CD4-positive, alpha-beta T cell treated with Interleukin-15 for 1 hour (primary cell): ENCODE measurements around the gene DHRS2.

Experiments used
- DNase-seq: peaks from one replicate; pipeline ENCODE4 v3.0.0-alpha.2; 2020

Gene DHRS2

DNA sequence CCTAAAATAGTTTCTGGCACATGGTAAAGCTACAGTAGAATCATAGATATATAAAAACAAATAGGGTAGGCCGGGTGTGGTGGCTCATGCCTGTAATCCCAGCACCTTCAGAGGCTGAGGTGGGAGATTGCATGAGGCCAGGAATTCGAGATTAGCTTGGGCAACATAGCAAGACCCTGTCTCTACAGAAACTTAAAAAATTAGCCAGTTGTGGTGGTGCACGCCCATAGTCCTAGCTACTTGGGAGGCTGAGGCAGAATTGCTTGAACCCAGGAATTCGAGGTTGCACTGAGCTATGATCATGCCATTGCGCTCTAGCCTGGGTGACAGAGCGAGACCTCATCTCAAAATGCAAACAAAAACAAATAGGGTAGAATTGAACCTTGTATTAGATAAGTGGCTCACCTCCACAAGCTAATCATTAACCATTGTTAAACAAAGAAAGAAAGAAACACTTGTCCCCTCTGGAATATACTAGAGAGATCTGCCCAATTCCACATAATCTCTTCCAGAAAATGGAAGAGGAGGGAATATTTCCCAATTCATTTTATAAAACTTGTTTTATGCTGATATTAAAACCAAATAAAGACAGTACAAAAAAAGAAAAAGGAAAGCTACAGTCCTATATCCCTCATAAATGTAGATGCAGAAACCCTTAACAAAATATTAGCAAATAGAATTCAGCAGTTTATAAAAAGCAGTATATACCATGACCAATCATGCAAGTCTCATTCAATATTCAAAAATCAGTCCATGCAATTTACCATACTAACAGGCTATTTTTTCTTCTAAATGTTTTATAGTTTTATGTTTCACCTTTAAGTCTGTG, 22.7 kb upstream of the DHRS2 start:
- DNase-seq: no peak

DNA sequence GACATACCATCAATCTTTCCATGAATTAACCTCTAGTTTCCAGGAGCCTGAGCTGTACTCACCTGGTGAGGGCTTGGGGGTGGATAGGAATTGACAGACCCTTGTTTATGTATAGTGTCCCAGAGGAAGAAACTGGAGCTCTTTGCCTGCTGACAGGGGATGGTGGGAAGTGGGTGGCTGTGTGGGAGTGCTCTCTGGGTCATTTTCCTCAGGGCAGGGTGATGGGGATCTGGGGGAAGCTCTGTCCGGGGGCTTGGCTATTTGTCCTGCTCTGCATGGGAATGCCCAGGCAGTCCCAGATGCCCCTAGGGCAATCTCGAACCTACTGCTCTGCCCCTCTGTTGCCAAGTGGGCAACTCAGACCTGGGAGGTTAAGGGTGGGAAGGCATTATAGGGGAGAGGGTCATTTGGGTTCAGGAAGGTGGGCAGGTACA, 21.8 kb upstream of the DHRS2 start:
- DNase-seq: no peak

- no peak for DNase-seq
Measured at GRCh38 chr14:23615856-23616255, 20.3 kb upstream of the DHRS2 start.

DNA sequence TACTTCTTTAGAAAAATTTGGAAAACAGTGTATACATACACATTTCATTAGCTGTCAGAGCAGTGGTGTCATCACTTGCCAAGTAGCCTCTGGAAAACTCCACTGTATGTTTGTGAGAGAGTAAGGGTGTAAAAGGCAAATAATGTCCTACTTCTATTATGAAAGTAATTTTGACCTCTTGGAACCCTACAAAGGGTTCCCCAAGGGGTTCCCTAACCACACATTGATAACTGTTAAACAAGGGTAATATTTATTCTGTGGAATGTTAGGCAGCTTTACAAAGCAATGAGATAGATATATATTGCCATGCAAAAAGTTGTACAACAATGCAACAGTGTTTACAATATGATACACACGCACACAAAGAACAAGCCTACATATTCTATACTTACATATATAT, 18.6 kb upstream of the DHRS2 start:
- no peak for DNase-seq

GRCh38 chr14:23618415-23618988, 17.7 kb upstream of the DHRS2 start:
- no peak for DNase-seq

DNA sequence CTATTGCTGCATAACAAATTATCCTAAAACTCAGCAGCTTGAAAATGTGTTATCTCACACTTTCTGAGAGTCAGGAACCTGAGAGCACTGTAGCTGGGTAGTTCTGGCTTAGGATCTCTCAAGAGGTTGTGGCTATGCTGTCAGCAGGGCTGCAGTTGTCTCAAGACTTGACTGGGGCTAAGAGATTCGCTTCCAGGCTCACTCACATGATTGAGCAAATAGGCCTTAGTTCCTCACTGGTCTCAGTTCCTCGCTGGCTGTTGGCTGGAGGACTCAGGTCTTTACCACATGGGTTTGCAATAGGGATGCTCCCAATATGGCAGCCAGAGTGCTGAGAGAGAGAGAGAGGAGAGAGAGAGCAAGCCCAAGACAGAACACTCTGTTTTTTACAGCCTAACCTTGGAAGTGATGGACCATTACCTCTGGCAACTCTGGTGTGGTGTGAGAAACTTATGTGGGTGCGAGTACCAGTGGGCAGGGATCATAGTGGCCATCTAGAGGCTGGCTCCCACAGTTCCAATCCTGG, 15.9 kb upstream of the DHRS2 start:
- DNase-seq: no peak

- DNase-seq: no peak
Measured at GRCh38 chr14:23621204-23621931, 14.8 kb upstream of the DHRS2 start.

DNA sequence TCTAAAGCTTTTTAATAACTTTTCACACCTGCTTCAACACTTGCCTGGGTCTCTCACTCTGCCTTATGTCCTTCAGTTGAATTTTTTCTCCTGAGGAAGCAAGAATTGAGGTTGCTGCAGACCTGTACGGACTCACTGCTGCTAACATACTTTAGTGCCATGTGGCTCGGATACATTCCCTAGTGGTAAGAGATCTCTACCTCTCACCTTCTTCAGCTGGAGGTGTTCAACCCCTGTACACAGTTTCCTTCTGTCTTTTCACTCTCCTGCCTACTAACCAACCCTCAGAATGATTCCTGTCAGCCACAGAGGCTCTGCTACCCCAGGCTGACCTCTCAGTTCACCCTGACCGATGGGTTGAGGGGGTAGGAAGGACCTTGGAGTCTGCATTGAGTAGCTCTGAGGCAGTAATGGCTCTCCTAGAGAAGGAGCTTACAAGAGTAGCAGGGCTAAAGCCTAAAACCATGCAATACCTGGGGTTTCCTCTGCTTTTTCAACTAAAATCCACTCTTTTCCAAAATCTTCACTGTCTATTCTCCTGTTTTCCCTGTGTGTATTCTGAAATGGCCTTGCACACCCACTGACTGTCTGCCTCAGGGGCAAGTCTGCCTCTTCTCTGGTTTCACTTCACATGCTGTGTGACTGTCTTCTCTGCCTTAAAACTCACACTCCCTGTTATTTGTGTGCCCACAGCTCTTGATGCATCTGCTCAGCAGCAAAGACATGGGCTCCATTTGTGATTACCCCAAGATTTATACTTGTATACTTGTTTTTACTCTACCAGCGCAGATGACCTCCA, 14.0 kb upstream of the DHRS2 start:
- DNase-seq: no peak

- no peak for DNase-seq
Measured at GRCh38 chr14:23622990-23623389, 13.2 kb upstream of the DHRS2 start.

DNA sequence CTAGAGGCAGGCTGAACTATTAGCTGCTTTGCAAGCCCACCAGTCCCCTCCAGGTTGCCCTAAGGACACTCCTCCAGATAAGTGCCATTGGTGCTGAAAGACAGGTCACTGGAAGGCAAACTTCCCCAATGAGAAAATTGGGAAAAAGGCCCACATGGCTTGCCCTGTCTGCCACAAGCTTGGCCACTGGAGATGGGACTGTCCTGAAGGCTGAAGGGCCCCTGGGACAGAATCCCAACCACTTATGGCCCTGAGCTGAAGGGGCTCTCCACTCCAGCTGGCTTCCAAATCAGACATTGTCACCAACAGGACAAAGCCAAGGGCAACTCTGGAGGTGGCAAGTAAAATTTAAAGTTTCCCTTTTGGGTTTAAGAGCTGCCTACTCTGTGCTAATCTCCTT, 12.2 kb upstream of the DHRS2 start:
- DNase-seq: no peak

DNA sequence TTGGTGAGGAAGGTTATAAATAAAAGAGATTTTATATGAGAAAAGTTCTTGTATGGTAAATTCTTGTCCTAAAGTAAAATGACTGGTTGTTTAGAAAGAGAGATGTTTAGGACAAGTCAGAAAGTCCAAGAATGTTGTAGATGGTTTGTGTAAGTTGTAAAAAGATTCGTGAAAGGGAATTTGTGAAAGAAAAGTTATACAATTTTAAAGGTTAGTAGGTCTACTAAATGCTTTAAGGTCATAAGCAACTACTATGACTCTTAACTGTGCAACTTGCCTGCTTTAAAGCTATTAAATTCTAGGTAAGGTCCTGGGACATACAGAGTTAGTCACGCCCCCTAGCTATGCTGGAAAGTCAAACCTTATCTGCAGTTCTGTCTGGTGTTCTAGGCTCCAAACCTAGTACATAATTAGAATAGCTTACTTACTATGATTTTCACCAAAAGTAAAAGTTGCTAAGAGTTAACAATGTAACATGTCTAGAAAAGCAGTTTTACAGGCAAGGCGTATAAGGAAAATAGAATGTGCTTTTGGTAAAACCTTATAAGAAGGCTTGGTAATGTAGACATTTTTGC, 11.2 kb upstream of the DHRS2 start:
- DNase-seq: no peak

GRCh38 chr14:23626946-23627345, 9.2 kb upstream of the DHRS2 start:
- DNase-seq: no peak

- DNase-seq: no peak
Measured at GRCh38 chr14:23627961-23628360, 8.2 kb upstream of the DHRS2 start.

DNA sequence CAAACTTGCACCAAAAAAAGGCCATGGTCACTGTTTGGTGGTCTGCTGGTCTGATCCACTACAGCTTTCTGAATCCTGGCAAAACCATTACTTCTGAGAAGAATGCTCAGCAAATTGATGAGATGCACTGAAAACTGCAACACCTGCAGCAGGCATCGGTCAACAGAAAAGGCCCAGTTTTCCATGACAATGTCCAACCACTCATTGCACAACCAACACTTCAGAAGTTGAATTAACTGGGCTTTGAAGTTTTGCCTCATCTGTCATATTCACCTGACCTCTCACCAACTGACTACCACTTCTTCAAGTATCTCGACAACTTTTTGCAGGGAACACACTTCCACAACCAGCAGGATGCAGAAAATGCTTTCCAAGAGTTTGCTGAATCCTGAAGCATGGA, 7.0 kb upstream of the DHRS2 start:
- no peak for DNase-seq

- no peak for DNase-seq
Measured at GRCh38 chr14:23629832-23630396, 6.2 kb upstream of the DHRS2 start.

- no peak for DNase-seq
Measured at GRCh38 chr14:23630687-23631086, 5.5 kb upstream of the DHRS2 start.

- DNase-seq: no peak
Measured at GRCh38 chr14:23631234-23631633, 4.9 kb upstream of the DHRS2 start.

DNA sequence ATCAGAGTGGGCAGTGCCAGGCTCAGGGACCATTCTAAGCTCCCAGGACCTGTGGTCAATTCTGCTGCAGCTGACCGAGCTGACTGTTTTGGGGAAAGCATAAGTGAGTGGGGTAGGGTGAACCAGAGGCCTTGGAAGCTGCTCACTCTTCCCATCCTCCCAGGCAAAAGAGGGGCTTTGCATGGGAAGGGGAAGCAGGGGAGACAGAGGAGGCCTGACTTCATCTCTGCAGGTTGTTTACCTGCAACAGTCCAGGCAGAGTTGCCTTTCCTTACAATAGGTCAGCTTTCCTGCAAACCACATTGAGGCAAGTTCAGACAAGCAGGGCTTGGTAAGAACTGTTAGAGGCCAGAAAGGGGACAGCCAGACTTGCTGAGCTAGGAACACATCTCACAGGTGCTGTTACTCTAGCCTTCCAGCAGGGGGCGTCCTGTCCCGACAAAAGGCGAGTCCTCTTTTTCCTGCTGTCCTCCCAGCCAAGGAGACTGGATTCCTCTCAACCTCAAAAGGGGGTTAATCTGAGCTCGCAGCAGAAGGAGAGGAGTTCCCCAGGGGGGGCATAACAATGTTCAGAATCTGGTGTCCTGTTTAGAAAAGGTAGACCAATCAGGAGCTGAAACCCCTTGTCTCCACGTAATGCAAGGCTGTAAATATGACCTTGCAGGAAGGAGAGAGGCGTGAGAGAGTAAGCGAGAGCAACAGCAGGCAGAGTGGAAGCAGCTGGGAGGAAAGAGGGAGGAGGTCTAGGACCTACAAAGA, 4.3 kb upstream of the DHRS2 start:
- peak; percentile 54 for DNase-seq

GRCh38 chr14:23632461-23633159, 3.6 kb upstream of the DHRS2 start:
- no peak for DNase-seq

- no peak for DNase-seq
Measured at GRCh38 chr14:23633160-23633701, 2.9 kb upstream of the DHRS2 start.
